GM21576 (cell line): Measurements from ENCODE around the gene MAP4K1.
"Not testable (repeated sequence)": the region's sequence is repeated elsewhere in the genome, so short reads cannot be mapped to it uniquely, and the experiment has no call there.

Source experiments
- ATAC-seq: cut with Tn5 transposase; IDR thresholded peaks from one replicate; pipeline ENCODE4 v1.9.1; 2021; ENCODE audit warnings: mild to moderate bottlenecking, moderate library complexity; ENCODE audit not compliant: unreplicated experiment

Gene MAP4K1

DNA sequence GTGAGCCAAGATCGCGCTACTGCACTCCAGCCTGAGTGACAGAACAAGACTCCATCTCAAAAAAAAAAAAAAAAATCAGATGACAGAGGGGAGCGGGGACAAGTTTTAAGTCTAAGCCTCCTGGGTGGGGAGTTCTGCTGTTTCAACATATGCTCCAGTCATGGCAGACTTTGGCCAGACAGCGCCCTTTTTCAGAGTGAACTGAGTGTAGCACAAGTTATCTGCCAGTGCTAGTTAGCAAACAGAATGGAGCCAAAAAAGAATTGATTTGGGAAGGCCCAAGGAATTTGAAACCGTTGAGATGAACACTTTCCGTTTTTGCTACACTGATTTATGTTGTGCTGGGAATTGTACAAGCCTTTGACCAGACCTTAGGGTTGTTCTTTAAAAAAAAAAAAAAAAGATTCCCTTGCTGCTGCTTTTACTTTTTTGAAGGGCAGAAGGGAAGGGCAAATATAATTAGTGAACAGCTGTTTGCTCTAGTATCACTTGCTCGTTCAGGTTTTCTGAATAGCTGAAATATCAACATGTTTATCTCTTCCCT lies 35.3 kb upstream of the MAP4K1 start:
- no peak for ATAC-seq

DNA sequence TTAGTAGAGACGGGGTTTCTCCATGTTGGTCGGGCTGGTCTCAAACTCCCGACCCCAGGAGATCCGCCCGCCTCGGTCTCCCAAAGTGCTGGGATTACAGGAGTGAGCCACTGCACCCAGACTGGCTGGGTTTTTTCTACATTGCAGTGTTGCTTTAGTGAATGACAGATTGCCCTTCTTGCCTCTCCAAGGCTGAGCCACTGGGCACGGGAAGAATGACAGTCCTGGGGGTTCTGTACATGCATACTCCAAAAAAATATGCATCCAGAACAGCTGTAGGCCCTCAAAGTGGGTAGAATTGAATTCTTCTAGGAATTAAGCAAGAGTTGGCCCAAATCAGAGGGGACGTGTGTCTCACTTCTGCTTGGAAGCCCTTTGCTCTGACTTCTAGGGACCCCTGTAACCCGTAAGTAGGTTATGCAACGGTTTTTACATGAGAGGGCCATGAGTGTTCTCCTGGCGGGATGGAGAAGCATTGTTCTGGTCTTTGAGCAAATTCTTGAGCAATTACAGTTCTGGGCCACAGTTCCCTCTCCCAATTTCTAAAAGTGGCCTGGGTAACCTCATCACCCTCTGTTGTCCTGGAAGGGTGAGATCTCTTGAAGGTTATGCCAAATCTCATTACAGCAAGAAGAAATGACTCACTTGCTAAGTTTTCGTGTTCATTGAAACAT lies 33.3 kb upstream of the MAP4K1 start:
- ATAC-seq = no peak

DNA sequence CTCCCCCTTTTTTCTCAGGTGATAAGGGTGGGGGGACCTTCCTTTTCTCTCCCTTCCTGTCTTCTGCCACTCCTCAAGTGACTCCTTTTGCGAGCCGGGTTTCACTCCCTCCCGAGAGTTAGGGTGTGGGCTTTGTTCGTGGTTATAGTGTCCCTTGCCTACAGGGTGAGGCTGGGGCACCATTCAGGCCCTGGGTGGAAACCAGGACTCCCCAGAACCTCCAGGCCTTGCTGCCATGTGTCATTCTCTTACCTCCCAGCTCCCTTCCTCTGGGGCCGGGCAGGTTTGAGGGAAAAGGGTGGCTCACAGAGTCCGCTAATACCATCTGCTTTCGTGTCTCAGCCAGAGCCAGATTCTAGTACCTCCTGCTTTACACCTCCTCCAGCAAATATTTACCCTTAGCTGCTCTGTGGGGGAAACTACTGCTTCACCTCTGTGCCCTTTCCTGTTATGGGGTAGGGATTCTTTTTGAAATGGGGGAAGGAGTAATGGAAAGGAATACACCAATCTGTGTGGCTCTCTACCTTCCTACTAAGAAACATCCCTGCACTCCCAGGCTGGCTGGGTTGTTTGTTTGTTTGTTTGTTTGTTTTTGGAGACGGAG lies 32.5 kb upstream of the MAP4K1 start:
- no peak for ATAC-seq

DNA sequence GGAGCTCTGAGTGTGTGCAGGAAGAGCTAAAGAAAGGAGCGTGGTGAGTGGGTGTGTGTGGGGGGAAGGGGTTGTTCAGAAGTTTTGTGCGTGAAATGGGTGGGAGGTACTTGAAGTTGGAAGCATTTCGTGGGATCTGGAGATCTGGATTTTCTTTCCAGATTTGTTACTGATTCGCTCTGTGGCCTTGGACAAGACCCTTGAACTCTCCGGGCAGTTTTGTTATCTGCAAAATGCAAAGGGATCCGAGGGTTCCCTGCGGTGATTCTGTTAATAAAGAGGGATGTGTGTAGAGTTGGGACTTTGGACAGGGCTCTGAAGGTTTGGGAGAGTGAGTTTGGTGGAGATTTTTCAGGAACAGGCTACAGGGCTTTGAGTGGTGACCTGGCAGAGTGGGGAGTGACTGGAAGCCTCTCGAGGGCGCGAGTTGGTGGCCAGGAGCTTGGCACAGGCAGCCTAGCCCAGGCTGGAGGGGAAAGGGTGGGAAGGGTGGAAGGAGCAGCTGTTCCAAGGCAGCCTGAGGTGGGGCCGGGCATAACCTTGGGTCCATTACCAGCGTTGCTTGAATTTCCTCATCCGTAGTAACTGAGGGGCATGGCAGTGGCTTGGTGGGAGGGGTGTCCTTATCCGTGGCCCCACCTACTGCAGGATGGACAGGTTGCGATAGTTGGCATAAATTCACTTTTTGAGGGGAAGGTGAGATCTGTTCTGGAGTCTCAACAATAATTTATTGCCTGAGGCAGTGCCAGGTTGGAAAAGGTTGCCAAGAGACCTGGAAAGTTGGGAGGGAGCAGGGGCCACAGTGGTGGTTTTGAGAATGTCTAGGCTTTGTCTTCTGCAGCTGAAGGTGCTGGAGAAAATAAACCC lies 31.8 kb upstream of the MAP4K1 start:
- no peak for ATAC-seq

DNA sequence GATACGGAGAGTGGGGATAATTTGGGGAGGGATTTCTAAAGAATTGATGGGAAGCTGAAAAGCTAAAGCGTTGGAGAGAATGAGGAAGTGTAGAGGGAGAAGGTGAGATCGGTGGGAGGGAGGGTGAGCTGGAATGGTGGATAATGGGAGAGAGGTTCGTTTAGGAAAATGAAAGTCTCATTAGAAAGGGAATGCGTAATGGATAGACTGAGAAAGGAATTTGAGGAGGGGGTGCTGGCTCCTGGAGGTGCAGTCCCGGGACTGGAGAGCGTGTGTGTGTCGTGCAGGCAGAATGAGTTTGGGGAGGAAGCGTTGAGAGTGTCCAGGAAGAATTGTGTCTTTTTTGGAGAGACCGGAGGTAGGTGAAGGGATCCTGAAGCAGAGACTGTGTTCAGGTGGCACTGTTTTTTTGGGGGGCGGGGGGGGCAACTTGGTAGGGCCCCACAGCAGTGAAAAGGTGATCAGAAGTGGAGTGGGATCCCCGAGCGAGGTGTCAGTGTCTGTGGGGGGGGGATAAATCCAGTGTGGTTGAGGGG lies 31.1 kb upstream of the MAP4K1 start:
- no peak for ATAC-seq

DNA sequence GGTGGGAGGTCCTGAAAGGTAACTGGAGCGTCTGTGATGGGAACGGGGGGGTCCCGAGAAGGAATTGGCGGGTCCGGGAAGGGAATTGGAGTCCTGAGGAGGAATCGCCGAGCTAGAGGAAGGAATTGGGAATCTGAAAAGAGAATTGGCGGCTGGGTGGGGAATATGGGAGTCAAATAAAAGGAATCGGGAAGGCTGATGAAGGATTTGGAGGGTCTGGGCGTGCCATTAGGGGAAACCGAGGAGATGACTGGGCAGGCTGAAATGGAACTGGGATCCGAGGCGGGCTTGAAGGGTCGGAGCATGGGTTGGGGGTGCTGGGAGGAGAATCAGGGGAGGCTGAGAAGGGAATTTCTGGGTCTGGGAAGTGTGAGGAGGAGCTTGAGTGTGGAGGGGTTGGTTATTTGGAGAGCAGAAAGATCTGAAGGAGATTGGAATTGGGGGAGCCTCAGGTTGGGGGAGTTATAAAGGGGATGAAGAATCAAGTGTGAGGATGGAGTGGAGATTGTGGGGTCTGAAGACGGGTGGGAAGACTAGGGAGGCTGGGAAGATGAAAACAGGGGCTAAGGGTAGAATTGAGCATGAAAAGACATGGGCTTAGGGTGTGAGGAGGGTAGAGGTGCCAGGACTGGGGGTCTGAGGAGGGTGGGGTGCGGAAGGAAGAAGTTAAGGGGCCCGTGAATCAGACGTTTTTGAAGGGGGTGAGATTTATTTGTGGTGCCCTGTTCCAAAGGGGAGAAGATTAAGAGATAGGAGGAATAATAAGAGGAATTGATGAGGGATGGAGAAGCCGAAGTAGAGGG lies 30.4 kb upstream of the MAP4K1 start:
- no peak for ATAC-seq

DNA sequence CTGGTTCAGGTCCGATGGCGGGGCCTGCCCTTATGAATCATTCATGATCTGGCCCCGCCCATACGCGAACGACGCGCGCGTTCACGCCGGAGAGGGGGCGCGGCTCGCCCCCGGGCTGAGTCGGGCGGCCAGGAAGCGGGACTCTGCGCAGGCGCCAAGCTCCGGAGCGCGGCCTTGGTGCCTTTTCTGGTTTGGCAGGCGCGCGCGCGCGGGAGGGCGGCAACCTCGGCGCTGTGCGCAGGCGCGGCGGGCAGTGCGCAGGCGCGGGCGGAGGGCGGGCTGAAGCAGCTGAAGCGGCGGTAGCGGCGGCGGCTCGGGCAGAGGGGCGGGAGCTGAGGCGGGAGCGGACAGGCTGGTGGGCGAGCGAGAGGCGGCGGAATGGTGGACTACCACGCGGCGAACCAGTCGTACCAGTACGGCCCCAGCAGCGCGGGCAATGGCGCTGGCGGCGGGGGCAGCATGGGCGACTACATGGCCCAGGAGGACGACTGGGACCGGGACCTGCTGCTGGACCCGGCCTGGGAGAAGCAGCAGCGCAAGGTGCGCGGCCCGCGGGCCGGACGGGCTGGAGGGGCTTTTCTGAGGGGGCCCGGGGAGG lies 29.7 kb upstream of the MAP4K1 start, which contains the start of gene ACTN4:
Gene ACTN4 (plus strand): TSS at position 282 of the 598 bp plus-strand sequence. CDS start 97 bp downstream, at position 379.
- ATAC-seq = peak; percentile 82

DNA sequence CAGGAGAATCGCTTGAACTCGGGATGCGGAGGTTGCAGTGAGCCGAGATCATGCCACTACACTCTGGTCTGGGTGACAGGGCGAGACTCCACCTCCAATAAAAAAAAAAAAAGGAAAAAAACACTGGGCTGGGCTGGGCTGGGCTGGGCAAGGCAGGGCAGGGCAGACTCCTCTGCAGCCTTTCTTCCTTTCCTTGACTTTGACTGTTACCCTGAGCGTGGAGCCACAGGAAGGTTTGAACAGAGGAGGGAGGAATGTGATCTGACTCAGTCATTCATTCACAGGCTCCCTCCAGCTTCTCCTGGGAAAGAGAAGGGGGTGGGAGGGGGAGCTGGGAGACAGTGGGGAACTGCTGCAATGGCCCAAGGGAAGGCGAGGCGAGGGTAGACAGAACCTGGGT lies 27.0 kb upstream of the MAP4K1 start:
- no peak for ATAC-seq

DNA sequence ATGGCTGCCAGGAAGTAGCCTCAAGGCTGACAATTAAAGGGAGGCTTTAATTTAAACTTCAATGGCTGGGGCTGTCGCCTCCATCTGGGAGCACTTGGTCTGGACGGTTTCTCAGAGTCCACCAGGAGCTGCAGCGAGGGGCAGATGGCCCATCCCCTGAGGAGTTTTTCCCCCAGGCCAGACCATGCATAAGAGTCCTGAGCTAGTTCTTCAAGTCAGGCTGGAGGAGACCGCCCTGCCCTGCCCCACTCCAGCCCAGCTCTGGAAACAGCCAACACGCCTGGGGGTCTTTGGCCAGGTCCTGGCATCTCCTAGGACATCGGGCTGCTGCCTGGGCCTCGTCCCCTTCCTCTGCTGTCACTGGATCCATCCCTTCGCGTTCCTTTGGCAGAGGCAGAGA lies 24.4 kb upstream of the MAP4K1 start:
- ATAC-seq = no peak

DNA sequence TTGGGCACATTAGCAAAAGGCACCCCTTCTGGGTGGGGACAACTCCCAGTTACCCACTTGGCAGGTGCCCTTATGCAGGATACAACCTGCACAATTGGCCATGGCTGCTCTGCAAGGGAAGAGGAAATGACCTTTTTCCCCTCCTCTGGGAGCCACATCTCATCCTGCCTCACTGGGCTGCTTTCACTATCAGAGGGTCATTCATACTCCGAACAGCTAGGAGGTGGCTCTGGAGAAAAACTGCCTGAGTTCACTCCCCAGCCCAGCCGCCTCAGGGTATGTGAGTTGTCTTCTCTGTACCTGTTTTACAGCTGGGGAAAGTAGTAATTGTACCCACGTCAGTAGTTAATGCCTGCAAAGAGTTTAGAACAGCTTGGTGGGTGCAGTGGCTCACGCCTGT lies 22.6 kb upstream of the MAP4K1 start:
- ATAC-seq = no peak

DNA sequence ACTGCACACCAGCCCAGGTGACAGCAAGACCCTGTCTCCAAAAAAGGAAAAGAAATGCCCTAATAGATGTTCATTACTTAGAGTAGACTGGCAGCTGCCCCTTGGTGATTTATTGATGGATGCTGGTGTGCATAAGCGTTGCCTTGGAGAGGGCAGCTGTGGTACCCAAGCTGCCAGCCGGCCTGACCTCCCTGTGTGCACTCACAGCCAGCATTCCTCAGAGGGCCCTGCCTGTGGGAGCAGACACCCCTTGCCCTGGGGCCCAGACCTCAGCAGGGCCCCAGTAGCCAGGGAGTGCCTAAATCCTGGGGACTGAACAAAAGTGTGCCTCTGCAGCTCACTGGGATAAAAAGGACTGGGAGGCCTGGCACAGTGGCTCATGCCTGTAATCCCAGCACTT lies 21.9 kb upstream of the MAP4K1 start:
- no peak for ATAC-seq

DNA sequence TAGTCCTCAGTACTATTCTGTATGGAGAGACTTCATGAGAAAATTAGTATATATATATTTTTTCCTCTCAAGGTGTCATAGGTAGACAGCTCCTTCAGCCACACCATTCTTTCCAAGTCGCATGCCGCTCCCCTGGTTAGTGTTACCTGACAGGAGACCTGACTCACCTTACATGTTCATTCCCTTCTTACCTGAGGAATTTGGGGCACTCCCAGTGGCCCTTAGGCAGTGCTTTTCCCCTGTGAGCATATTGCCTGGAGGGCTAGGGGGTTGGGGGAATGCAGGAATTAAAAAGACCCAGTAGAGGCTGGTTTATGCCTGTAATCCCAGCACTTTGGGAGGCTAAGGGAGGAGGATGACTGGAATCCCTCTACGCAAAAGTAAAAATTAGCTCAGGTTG lies 20.7 kb upstream of the MAP4K1 start:
- no peak for ATAC-seq

DNA sequence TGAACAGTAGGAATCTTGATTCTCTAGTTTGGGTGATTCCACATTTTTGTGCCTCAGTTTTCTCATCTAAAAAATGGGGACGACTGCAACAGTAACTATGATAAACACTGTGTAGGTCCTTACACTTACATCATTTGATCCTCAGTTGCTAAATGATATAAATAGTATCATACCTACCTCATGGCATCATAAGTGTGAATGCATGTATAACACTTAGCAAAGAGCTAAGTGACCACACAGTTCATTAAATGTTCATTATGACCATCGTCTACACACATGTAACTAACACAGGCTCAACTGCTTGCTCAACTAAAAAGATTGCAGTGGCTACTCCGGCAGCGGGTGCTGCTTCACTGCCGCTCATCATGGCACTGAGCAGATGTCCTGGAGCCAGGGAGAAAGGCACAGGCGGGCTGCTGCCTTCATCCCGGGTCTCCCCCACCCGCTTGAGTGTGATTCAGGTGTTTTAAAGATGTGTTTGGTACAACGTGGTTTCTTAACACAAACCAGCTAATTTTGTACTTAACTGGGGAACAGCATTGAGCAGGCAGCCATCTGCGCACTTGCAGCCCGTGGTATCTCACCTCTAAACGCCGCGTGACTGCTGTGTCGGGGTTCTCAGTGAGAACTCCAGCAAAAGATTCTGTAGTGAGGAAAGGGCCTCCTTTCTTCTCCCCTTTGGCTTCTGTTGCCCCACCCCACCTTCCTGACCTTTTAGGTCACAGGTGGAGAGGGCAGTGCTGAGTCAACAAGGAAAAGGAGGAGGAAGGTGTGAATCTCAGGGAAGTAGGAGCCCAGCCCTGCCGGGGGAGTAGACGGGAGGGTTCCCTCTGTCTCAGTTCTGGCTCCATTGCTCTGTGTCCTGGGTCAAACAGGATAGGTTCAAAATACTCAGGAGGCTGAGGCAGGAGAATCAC lies 18.0 kb upstream of the MAP4K1 start:
- no peak for ATAC-seq

DNA sequence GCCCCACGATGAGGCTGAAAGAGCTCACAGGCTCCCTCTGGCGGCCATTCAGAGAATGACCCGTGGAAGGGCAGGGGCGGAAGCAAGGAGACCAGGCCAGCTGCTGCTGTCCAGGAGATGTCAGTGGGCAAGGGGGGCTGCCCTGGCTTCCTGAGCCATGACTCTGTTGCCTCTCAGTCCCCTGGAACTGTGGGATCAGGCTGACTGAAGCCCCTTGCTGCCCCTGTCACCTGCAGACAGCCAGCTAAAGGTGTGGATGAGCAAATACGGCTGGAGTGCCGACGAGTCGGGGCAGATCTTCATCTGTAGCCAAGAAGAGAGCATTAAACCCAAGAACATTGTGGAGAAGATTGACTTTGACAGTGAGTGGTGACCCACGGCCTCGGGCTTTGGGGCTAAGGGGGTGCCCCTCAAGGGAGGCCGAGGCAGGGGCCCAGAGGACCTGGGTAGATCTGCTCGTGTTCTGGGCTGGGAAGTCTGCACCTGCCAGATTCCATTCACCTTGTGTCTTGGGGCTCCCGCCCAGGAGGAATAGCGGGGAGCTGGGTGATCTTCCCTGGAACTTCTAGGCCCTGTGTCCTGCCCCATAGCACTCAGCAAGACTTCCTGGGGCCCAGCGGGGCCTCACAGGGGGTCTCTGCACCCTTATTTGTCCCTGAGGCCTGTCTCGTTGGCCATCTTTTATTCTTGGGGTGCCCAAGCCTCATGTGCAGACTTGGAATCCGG lies 17.2 kb upstream of the MAP4K1 start:
- no peak for ATAC-seq

DNA sequence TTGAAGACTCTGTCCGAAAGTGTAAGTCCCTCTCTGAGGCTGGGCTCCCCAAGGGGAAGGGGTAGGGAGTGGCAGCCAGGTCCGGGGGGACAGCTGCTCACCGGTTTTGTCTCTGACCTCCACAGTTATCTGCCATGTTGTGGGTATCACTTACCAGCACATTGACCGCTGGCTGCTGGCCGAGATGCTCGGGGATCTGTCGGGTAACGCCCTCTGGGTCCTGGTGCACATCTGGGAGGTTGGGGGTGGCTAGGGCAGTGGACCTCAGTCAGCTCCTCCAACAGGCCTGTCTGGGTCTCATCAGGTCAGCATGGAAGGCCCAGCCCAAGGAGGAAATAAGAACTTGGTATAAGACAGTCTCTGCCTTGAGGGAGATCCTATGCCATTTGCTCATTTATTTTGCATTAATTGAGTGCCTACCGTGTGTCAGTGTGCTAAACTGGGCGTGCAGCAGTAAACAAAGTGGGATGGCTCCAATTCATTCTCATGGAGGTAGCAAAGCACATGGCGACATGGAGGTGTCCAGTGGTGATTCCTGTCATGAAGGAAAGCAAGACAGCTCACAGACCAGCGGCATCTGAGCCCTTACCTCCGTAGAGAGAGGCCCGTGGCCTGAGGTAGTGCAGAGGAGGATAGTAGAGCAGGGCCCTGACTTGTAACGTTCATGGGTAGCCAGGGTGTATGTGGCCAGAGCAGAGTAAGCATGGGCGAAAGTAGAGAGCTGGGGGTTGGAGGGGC lies 14.9 kb upstream of the MAP4K1 start:
- ATAC-seq = no peak

DNA sequence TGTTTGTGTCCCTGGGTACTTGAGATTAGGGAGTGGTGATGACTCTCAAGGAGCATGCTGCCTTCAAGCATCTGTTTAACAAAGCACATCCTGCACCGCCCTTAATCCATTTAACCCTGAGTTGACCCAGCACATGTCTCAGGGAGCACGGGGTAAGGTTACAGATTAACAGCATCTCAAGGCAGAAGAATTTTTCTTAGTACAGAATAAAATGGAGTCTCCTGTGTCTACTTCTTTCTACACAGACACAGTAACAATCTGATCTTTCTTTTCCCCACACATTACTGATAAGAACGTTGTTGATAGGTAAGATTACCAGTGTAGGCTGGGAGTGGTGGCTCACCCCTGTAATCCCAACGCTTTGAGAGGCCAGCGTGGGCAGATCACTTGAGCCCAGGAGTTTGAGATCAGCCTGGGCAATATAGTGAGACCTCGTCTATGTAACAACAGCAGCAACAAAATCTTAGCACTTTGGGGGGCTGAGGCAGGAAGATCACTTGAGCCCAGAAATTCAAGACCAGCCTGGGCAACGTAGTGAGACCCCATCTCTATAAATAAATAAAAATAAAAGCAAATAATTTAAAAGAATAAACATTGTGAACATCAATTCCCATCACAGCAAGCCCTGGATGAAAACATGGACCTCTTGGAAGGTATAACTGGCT lies 14.2 kb upstream of the MAP4K1 start:
- not testable (repeated sequence) for ATAC-seq

DNA sequence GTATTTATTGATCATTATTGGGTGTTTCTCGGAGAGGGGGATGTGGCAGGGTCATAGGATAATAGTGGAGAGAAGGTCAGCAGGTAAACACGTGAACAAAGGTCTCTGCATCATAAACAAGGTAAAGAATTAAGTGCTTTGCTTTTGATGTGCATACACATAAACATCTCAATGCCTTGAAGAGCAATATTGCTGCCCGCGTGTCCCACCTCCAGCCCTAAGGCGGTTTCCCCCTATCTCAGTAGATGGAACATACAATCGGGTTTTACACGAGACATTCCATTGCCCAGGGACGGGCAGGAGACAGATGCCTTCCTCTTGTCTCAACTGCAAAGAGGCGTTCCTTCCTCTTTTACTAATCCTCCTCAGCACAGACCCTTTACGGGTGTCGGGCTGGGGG lies 13.5 kb upstream of the MAP4K1 start:
- not testable (repeated sequence) for ATAC-seq
